Liver (tissue), 3 donors: Measurements from ENCODE around the gene ZNF674.

ENCODE experiments used
- CTCF ChIP-seq: fragments of 150-350 bp; IDR thresholded peaks from 2 replicates; pipeline ENCODE4 v1.5.1; 2017; ENCODE audit warnings: improper control_type of control experiment, low read depth, low read length; ENCODE audit not compliant: missing input control
- EGR1 ChIP-seq, 2 donors: IDR thresholded peaks; 2 replicates each; pipeline ENCODE4 v1.6.1; 2016 to 2018; ENCODE audit warnings: antibody characterized with exemption in 2 of 2, low read depth in 2 of 2
- HNF4A ChIP-seq, 2 donors: conservative IDR thresholded peaks; 2 replicates each; pipeline ENCODE4 v1.6.1; 2016; ENCODE audit warnings: antibody characterized with exemption in 2 of 2, mild to moderate bottlenecking in 2 of 2
- RXRA ChIP-seq, 2 donors: IDR thresholded peaks; 2 replicates each; pipeline ENCODE4 v1.6.1; 2017 to 2018; ENCODE audit warnings: antibody characterized with exemption in 2 of 2, mild to moderate bottlenecking in 1 of 2
- TAF1 ChIP-seq: conservative IDR thresholded peaks from 2 replicates; pipeline ENCODE4 v1.6.1; 2016; ENCODE audit warnings: antibody characterized with exemption, mild to moderate bottlenecking
- YY1 ChIP-seq: IDR thresholded peaks from 2 replicates; pipeline ENCODE4 v1.6.1; 2016; ENCODE audit warnings: antibody characterized with exemption, mild to moderate bottlenecking
- donor health status: healthy.
- donor health status: healthy.

DNA sequence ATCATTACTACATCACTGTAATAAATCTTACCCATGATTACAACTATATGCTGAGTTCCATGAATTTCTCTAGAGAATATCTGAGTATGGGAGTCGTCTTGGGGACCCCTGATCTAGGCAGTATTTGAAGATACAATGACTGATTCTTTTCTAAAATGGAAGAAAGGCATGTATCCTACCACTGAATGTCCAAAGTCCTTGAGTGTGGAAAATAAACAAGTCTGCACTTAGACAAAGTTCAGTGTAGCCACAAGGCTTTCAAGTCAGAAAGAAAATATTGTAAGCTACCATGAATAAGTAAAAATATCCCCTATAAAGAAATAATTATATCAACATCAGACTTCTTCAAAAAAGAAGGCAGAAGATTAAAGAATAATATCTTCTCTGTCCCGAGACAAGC lies 42.4 kb downstream of the ZNF674 start:
- TF ChIP-seq CTCF (no peak), EGR1 (IDR thresholded peaks at IDR 0.05; ENCODE audit: low read depth in 2 of 2) (no peak), HNF4A (conservative IDR thresholded peaks at IDR 0.05) (no peak), YY1 (no peak), TAF1 (no peak), RXRA (IDR thresholded peaks at IDR 0.05) (no peak)
